COLO829 (cell line): Measurements from ENCODE around the gene ARHGAP32.
"Not testable (repeated sequence)": the region's sequence is repeated elsewhere in the genome, so short reads cannot be mapped to it uniquely, and the experiment has no call there.

Experiments used
- DNase-seq: peaks from one replicate; pipeline ENCODE4 v3.0.0; 2012; ENCODE audit warnings: low spot score

ARHGAP32 gene

DNA sequence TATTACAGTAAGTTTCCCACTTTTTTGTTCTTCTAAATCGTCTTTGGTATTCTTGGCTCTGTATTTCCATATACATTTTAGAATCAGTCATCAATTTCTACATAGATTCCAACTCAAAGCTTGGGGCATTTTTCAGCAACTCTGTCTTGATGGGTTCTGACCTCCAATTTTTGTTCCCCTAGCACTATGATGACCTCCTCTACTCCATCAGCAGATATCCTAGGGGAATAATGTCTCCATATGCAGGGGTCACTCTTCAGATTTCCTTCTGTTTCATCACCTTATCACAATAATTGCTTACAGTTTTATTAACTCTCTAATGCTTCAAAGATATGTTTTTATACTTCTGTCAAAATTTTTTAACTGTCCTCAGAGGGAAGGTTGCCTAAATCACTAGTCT, 158.1 kb downstream of the ARHGAP32 start:
- no peak for DNase-seq

DNA sequence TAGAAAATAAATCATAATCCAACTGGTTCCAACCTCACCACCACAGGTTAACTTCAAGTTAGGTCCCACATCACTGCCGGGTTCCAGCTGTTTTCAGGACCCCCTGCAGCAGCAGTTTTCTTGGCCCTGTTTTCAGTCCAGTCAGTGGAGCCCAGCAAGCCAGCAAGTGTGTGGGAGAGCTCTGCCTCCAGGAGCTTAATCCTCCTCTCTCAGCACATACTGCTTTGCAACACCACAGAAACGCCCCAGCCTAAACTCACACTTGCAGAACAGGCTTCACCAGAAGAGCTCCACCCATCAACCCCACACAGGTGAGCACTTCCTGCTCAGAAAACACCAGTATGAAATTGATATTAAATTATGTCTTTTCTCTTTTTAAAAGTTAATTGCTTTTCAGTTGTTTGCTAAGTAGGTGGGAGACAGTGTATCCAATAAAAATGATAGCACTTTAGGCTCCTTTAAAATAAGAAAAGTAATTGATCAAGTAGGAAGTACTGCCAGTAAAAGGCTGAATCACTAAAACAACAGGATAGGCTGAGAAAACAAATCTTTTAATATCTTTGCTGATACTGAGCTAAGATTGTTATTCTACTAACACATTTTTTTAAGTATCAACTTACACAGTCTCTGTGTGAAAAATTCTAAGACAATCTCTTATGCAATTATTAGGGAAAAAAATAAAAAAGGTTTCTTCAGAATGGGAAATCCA, 168.0 kb downstream of the ARHGAP32 start:
- no peak for DNase-seq

DNA sequence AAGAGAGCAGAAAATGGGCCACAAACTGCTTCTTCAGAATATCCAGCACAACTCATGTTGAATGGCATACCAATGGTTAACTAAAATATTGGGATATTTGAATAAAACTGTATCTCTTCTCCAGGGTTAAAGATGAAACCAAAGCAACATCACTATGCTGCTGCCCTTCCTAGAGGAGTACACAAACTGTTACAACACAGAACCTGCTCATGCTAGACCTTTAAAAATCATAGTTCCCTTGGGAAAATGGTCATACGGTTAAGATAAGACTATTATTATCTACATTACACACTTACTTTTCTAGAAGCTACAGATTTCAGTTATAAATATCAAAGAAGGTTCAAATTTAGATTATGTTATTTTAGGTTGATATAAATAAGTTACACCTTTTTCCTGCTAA, 170.8 kb downstream of the ARHGAP32 start:
- DNase-seq, result no peak

- DNase-seq, result no peak
These were observed 173.1 kb downstream of the ARHGAP32 start for GRCh38 chr11:129018991-129019390.

DNA sequence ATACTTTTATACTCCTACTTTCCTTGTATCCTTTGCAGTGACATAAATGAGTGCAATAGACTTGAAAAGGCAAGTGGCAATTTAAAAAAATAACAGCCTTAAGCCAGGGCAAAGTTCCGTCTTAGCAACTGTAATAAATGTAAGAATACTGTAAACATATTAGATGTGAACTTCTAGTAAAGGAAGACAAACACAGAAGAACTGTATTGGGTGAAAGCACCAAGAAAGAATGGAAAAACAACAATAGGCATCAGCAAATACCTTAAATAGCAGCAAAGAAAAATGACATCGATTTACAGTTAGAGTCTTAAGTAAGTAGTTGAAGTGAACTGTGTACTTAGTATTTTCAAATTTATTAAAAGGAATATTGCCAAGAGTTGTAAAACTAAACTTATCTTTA, 174.0 kb downstream of the ARHGAP32 start:
- DNase-seq, result no peak

- no peak for DNase-seq
These were observed 178.2 kb downstream of the ARHGAP32 start for GRCh38 chr11:129013737-129014475.

DNA sequence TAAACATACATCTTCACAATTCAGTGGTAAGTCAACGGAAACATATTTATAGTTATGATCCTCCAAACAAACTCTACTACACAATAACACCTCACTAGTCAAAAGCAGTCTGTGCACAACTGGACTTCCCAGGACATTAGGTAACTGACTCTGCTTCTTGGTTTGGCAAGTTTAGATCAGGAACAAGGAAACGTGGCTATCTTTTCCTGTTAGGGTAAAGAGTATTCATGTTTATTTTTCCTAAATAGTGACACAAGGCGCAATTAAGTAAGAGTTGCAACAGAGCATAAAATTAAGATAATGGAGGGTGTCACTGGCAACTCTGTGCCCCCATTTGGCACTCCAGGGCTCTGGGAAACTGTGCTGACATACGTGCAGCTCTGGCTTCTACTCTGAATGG, 179.2 kb downstream of the ARHGAP32 start:
- DNase-seq, result no peak

DNA sequence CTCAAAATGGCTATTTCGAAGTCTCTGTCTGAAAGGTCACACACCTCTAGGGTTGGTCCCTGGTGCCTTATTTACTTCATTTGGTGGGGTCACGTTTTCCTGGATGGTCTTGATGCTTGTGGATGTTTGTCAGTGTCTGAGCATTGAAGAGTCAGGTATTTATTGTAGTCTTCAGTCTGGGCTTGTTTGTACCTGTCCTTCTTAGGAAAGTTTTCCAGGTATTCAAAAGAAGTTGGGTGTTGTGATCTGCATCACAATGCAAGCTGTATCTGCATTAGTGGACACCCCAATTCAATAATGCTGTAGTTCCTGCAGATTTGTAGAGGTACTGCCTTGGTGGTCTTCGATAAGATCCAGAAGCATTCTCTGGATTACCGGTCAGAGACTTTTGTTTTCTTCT, 186.0 kb downstream of the ARHGAP32 start:
- no peak for DNase-seq

GRCh38 chr11:128999165-128999564, 193.0 kb downstream of the ARHGAP32 start:
- not testable (repeated sequence) for DNase-seq

DNA sequence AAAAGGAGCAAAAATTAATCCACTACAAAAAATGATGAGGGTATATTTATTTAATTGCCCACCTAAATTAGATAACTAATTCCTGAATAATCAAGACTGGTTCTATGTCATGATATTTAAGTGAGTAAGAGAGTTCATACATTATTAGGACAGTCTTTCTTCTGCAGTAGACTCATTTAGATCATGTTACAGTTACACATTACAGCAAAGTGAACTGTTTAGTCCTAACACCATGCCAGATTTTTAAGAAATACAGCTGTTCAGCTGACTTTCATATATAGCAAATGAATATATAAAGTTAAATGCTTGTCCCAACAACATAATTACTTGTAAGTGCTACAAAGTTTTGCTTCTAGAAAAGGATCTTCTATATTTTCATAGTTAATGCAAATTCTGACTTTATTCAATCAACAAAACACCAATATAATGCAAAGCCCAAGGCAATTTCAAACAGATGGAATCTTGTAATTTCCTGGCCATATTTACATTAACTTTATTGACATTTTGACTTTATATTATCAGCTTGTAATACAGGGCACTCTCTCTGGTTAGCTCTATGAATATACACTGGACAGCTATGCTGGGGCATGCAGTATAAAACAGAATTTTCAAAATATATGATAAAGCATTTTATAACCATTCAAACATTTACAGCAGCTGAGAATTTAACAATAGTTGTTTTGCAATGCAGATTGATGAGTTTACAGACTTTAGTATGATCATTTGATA, 203.7 kb downstream of the ARHGAP32 start:
- no peak for DNase-seq

DNA sequence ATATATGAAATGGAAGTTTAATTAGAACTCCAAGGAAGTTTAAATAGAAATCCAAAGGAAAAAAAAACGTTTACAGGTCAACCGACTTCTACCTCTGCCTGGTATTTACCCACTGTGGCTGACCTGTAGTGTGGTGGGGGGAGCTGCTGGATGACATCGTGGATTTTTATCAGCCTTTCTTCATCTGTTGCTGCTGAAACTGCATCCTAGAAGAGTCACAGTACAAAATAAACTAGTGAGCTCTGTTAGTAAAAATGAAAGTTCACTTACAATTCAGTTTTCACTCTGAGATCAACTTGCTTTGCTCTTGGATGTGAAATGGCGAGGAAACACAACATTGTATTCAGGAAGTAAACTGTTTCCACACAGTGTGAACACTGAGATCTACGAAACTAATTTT, 206.2 kb downstream of the ARHGAP32 start:
- DNase-seq, result no peak

GRCh38 chr11:128983023-128983422, 209.1 kb downstream of the ARHGAP32 start:
- DNase-seq, result no peak

GRCh38 chr11:128981254-128981653, 210.9 kb downstream of the ARHGAP32 start:
- DNase-seq, result no peak

DNA sequence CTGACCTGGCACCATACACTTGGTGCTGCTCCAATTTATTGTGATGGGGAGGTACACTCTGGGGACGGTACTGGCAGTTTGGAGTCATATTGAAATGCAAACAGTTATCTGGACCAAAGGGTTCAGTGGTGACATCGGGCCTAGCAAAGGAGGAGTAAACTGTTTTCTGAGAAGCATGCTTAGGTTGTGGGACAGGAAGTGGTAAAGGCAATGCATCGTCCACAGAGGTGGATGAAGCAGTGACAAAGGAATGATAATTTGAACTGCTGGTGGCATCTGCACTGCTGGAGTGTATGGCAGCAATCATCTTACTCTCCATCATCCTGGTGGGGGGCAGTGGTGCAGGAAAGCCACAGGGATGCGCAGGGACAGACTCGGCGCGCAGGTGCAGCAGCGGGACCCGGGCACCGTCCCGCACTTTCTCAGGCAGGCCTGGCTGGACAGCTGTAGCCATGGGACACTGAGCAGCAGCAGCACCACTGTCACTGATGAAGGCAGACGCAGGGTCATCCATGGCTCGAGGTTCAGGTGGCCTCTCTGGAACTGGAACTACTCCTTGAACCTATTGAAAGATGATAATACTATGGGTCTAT, 221.4 kb downstream of the ARHGAP32 start:
- DNase-seq, result no peak

- no peak for DNase-seq
These were observed 223.2 kb downstream of the ARHGAP32 start for GRCh38 chr11:128968916-128969315.

GRCh38 chr11:128967578-128967977, 224.5 kb downstream of the ARHGAP32 start:
- DNase-seq, result no peak

DNA sequence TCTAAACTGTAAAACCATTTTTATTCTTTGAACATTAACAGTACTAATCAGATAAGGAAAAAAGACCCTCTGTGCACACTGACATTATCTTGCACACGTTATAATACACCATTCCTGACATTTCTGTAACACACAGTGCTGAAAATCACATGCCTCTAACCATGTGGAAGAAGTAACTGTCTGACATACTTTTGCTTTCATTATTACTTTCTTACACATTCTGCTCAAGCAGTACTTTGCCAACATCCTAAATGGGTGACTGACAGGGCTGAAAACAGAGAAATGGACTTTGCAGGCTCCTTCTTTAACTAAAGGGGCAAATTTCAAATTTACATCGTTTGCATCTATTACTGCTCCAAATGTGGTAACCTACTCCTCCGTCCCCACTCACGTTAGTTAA, 226.6 kb downstream of the ARHGAP32 start:
- DNase-seq, result no peak

GRCh38 chr11:128964463-128964930, 227.6 kb downstream of the ARHGAP32 start:
- DNase-seq, result no peak

DNA sequence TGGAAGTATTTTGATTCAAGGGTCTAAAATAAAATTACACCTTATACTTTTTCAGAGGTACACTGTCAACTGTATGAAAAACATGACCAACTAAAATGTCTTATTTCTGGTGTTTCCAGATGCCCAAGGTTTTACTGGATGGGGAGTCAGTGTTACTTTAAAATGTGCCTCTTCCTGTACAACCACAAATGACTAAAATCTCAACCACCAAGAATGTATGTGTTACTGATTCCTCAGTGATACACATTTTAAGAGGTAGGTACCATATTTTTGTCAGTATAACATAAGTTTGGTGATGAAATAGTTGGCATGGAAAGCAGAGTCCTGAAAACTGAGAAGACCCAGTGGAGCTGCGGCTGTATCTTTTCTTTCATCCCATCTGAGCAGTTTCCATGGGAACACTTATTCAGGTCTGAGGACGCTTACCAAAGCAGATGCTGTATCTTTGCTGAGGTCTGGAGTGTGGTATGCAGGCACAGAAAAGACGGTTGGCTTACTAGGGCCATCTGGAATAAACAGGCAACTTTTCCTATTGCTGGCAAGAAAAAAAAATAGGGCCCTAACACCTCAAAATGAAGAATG, 228.3 kb downstream of the ARHGAP32 start:
- no peak for DNase-seq

DNA sequence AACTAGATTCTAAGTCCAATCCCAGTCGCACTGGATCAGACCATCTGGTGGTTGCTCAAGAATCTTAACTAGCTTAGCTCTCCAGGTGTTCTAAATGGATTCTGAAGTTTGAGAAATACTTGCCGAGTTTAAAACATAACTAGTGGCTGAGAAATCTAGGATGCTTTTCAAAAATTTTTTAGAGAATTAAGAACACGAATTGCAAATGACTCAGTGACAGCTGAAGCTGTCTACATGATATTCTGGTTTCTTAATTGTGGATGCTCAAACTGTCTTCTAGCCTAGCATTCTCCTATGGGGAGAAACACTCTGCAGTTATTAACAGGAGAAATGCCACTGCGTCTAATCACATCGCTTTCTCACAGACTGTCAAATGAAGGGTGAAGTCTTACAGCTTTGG, 229.2 kb downstream of the ARHGAP32 start:
- no peak for DNase-seq

GRCh38 chr11:128961645-128962044, 230.5 kb downstream of the ARHGAP32 start:
- no peak for DNase-seq

GRCh38 chr11:128957202-128957482, 235.0 kb downstream of the ARHGAP32 start:
- DNase-seq, result no peak
